ENCODE data around the gene SYCP2. TPM values are rescaled to one million over a fixed set of nuclear protein-coding genes. Genes with fewer than 3 reads are reported as not detected.

SYCP2 gene
- polyA plus RNA-seq, 1 of the 3 experiments (the other 2 are of a cell fraction), result 0.76 TPM

DNA sequence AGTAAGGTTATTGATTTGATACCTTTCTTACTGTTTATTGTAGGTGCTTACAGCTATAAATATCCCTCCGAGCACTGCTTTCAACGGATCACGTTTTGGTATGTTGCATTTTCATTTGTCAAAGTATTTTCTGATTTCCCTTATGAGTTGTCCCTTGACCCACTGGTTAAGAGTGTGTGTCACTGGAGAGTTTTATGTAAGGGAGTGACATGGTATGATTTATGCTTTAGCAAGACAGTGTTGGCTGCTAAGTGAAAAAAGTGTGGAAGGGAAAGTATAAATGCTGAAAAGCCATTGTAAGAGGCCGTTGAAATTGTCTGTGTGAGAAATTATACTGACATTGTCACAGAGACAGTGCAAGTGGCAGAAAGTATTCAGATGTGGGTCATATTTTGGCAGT is 72.0 kb downstream of the SYCP2 start:
- TF ChIP-seq GATA2 (CRISPR knock-in tag; IDR thresholded peaks at IDR 0.05) (no peak), SMC3 (IDR thresholded peaks at IDR 0.05; ENCODE audit: low read depth, low read length) (no peak)
- no peaks in the 10 kb centered on the region for H3K4me1 ChIP-seq (ENCODE audit: control insufficient read depth in 1 of 2, insufficient read depth in 2 of 2, low read depth in 1 of 2, low read length in 1 of 2)
- H3K4me3 ChIP-seq (ENCODE audit: low read depth in 2 of 2, low read length in 1 of 2), result no peak overlapping the region
- H3K27ac ChIP-seq (ENCODE audit: low read depth in 2 of 2, low read length in 1 of 2), result no peak overlapping the region
- H3K9ac ChIP-seq, result no peak overlapping the region
- POLR2A ChIA-PET, result no interaction called here
- no peak overlapping the region for H2AFZ ChIP-seq (ENCODE audit: low read depth)
- no peaks in the 10 kb centered on the region for H4K20me1 ChIP-seq (ENCODE audit: insufficient read depth)
- no peaks in the 10 kb centered on the region for H3K9me2 ChIP-seq
- peaks cover 6% of the 10 kb centered on the region for H3F3A ChIP-seq (replicated peaks; ENCODE audit: insufficient read depth)
- WGBS (ENCODE audit: low lambda C conversion rate), result 77% methylated on average over 4 of the region's 4 CpGs
- H3K36me3 ChIP-seq (replicated peaks in 1 of 2; ENCODE audit: control insufficient read depth in 1 of 2, insufficient read depth in 2 of 2, low read length in 1 of 2), result peaks cover 0 to 3% of the 10 kb centered on the region in 2 experiments
- no peak for DNase-seq
- H3K79me2 ChIP-seq (ENCODE audit: insufficient read depth), result no peaks in the 10 kb centered on the region
- CTCF ChIA-PET, result interaction anchor here (5.6 kb wide), 1 partner anchor 11 kb away, joined by 42 read pairs; no protein-coding TSS in a partner anchor
- H3K27me3 ChIP-seq (ENCODE audit: insufficient read depth), result no peaks in the 10 kb centered on the region
- H3K4me2 ChIP-seq, result no peak overlapping the region
- no peaks in the 10 kb centered on the region for H3K9me3 ChIP-seq

- no peaks in the 10 kb centered on the region for H3K4me1 ChIP-seq (ENCODE audit: control insufficient read depth in 1 of 2, insufficient read depth in 2 of 2, low read depth in 1 of 2, low read length in 1 of 2)
- WGBS (ENCODE audit: low lambda C conversion rate), result 54% methylated on average over 5 of the region's 5 CpGs
- no peak overlapping the region for H3K9ac ChIP-seq
- no peak overlapping the region for H2AFZ ChIP-seq (ENCODE audit: low read depth)
- TF ChIP-seq PBX3 (IDR thresholded peaks at IDR 0.05) (no peak), FOSL2 (IDR thresholded peaks at IDR 0.05; ENCODE audit: borderline replicate concordance, low read depth) (no peak), TCF12 (IDR thresholded peaks at IDR 0.05) (no peak), POLR2AphosphoS5 (IDR thresholded peaks at IDR 0.05; ENCODE audit: low read depth, low read length) (no peak), EZH2phosphoT487 (IDR thresholded peaks at IDR 0.05; ENCODE audit: borderline replicate concordance, low read depth) (no peak), NRF1 (IDR thresholded peaks at IDR 0.05; ENCODE audit: low read depth, low read length) (no peak), RCOR1 (IDR thresholded peaks at IDR 0.05; ENCODE audit: low read length) (no peak), GATA2 (CRISPR knock-in tag; IDR thresholded peaks at IDR 0.05) (no peak), FOXJ3 (CRISPR knock-in tag; IDR thresholded peaks at IDR 0.05) (no peak)
- TF ChIP-seq, protein P1, sequence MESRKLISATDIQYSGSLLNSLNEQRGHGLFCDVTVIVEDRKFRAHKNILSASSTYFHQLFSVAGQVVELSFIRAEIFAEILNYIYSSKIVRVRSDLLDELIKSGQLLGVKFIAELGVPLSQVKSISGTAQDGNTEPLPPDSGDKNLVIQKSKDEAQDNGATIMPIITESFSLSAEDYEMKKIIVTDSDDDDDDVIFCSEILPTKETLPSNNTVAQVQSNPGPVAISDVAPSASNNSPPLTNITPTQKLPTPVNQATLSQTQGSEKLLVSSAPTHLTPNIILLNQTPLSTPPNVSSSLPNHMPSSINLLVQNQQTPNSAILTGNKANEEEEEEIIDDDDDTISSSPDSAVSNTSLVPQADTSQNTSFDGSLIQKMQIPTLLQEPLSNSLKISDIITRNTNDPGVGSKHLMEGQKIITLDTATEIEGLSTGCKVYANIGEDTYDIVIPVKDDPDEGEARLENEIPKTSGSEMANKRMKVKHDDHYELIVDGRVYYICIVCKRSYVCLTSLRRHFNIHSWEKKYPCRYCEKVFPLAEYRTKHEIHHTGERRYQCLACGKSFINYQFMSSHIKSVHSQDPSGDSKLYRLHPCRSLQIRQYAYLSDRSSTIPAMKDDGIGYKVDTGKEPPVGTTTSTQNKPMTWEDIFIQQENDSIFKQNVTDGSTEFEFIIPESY (IDR thresholded peaks at IDR 0.05; ENCODE audit: borderline replicate concordance, low read depth), result no peak
- POLR2A ChIA-PET, result no interaction called here
- H3K9me2 ChIP-seq, result no peaks in the 10 kb centered on the region
- H3K36me3 ChIP-seq (replicated peaks in 1 of 2; ENCODE audit: control insufficient read depth in 1 of 2, insufficient read depth in 2 of 2, low read length in 1 of 2), result no peaks in the 10 kb centered on the region
- CTCF ChIA-PET, result interaction anchor here (1.0 kb wide), 2 partner anchors 8 to 75 kb away, joined by 3 read pairs; no protein-coding TSS in a partner anchor
- no peak for DNase-seq
- no peak overlapping the region for H3K4me2 ChIP-seq
- no peak overlapping the region for H3K27ac ChIP-seq (ENCODE audit: low read depth in 2 of 2, low read length in 1 of 2)
- no peaks in the 10 kb centered on the region for H3K27me3 ChIP-seq (ENCODE audit: insufficient read depth)
- no peak overlapping the region for H3K4me3 ChIP-seq (ENCODE audit: low read depth in 2 of 2, low read length in 1 of 2)
- H4K20me1 ChIP-seq (ENCODE audit: insufficient read depth), result no peaks in the 10 kb centered on the region
- no peaks in the 10 kb centered on the region for H3K9me3 ChIP-seq
- H3F3A ChIP-seq (replicated peaks; ENCODE audit: insufficient read depth), result no peaks in the 10 kb centered on the region
- no peaks in the 10 kb centered on the region for H3K79me2 ChIP-seq (ENCODE audit: insufficient read depth)
These were observed 75.0 kb downstream of the SYCP2 start for GRCh38 chr20:59858425-59858824.
